ENCODE results near the gene EHF. TPM values are rescaled to one million over a fixed set of nuclear protein-coding genes. Genes with fewer than 3 reads are reported as not detected.

Gene EHF
- total and polyA plus RNA-seq, 2 of the 13 experiments (the other 11 are each of a cell fraction or from before 2014, with no cell fraction given), result 0.04 to 0.46 TPM

DNA sequence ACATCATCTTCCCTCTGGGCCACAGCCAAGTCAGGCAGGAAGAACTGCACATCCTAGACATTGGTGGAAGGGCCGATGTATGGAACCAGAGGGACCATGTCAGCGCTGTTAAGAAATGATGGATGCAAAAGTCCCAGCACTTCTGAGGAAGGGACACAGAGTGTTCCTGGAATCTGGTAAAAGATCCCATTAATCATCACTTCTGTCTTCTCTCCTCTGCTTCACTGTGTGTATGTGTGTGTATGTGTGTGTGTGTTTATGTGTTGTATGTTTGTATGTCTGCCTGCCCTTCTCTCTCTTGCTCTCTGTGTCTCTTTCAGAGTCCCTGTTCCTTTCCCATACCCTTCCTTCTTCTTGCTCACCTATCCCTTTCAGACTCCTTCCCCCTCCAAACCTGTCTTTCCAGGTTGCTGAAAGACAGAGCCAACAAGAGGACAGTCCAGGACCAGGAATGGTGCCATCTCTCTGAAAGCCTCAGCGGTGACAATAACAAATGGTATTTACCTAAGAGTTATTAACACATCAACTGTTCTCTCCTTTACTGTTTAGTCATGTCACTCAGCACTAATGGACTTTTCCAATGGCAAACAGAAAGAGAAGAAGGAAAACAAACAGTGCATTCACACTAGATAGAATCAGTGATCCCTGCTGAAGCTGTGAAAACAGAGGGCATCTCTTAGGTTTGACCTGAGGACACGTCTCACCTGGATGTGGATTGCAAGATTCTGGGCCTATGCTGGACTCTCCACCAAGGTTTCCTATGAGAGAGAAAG lies 47.1 kb downstream of the EHF start (continued):
- TF ChIP-seq FOSL2 (CRISPR knock-in tag; IDR thresholded peaks at IDR 0.05) (peak; percentile 72), SMYD3 (CRISPR knock-in tag; IDR thresholded peaks at IDR 0.05) (peak; percentile 57; the same call in 1 of the 2 replicates), ZBTB7B (CRISPR knock-in tag; IDR thresholded peaks at IDR 0.05) (peak; percentile 35; the same call in 1 of the 2 replicates), PHF20 (CRISPR knock-in tag; IDR thresholded peaks at IDR 0.05) (no peak), BCL6 (CRISPR knock-in tag; IDR thresholded peaks at IDR 0.05) (peak; percentile 88), ETV5 (CRISPR knock-in tag; IDR thresholded peaks at IDR 0.05; ENCODE audit: borderline replicate concordance) (peak; percentile 51; the same call in 1 of the 2 replicates), FOXO1 (CRISPR knock-in tag; IDR thresholded peaks at IDR 0.05) (peak; percentile 88), MAFK (conservative IDR thresholded peaks at IDR 0.05 in 1 of 2, IDR thresholded peaks at IDR 0.05 in 1 of 2; ENCODE audit: low read length in 2 of 2) (no peak), ARNT (IDR thresholded peaks at IDR 0.05) (no peak), BHLHE40 (IDR thresholded peaks at IDR 0.05; ENCODE audit: low read length) (no peak), GZF1 (CRISPR knock-in tag; IDR thresholded peaks at IDR 0.05) (no peak), IRF2 (CRISPR knock-in tag; IDR thresholded peaks at IDR 0.05) (peak; percentile 82), SMARCE1 (IDR thresholded peaks at IDR 0.05; ENCODE audit: borderline replicate concordance) (no peak), HMG20A (CRISPR knock-in tag; IDR thresholded peaks at IDR 0.05; ENCODE audit: borderline replicate concordance) (peak; percentile 94; the same call in 1 of the 2 replicates), MATR3 (CRISPR knock-in tag; IDR thresholded peaks at IDR 0.05) (no peak), YEATS2 (CRISPR knock-in tag; IDR thresholded peaks at IDR 0.05; ENCODE audit: borderline replicate concordance) (peak; percentile 54; the same call in 1 of the 2 replicates), ZNF660 (CRISPR knock-in tag; IDR thresholded peaks at IDR 0.05; ENCODE audit: borderline replicate concordance, low read depth) (no peak), STAG1 (CRISPR knock-in tag; IDR thresholded peaks at IDR 0.05) (no peak), ZKSCAN8 (CRISPR knock-in tag; IDR thresholded peaks at IDR 0.05; ENCODE audit: borderline replicate concordance) (peak; percentile 84; the same call in 1 of the 2 replicates), FOXK2 (IDR thresholded peaks at IDR 0.05) (no peak; the same call in 1 of the 2 replicates), FLYWCH1 (CRISPR knock-in tag; IDR thresholded peaks at IDR 0.05) (no peak)
- TF ChIP-seq, protein P1, sequence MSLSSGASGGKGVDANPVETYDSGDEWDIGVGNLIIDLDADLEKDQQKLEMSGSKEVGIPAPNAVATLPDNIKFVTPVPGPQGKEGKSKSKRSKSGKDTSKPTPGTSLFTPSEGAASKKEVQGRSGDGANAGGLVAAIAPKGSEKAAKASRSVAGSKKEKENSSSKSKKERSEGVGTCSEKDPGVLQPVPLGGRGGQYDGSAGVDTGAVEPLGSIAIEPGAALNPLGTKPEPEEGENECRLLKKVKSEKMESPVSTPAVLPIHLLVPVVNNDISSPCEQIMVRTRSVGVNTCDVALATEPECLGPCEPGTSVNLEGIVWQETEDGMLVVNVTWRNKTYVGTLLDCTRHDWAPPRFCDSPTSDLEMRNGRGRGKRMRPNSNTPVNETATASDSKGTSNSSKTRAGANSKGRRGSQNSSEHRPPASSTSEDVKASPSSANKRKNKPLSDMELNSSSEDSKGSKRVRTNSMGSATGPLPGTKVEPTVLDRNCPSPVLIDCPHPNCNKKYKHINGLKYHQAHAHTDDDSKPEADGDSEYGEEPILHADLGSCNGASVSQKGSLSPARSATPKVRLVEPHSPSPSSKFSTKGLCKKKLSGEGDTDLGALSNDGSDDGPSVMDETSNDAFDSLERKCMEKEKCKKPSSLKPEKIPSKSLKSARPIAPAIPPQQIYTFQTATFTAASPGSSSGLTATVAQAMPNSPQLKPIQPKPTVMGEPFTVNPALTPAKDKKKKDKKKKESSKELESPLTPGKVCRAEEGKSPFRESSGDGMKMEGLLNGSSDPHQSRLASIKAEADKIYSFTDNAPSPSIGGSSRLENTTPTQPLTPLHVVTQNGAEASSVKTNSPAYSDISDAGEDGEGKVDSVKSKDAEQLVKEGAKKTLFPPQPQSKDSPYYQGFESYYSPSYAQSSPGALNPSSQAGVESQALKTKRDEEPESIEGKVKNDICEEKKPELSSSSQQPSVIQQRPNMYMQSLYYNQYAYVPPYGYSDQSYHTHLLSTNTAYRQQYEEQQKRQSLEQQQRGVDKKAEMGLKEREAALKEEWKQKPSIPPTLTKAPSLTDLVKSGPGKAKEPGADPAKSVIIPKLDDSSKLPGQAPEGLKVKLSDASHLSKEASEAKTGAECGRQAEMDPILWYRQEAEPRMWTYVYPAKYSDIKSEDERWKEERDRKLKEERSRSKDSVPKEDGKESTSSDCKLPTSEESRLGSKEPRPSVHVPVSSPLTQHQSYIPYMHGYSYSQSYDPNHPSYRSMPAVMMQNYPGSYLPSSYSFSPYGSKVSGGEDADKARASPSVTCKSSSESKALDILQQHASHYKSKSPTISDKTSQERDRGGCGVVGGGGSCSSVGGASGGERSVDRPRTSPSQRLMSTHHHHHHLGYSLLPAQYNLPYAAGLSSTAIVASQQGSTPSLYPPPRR (CRISPR knock-in tag; IDR thresholded peaks at IDR 0.05; ENCODE audit: borderline replicate concordance), result peak; percentile 99
- TF ChIP-seq, protein P2, sequence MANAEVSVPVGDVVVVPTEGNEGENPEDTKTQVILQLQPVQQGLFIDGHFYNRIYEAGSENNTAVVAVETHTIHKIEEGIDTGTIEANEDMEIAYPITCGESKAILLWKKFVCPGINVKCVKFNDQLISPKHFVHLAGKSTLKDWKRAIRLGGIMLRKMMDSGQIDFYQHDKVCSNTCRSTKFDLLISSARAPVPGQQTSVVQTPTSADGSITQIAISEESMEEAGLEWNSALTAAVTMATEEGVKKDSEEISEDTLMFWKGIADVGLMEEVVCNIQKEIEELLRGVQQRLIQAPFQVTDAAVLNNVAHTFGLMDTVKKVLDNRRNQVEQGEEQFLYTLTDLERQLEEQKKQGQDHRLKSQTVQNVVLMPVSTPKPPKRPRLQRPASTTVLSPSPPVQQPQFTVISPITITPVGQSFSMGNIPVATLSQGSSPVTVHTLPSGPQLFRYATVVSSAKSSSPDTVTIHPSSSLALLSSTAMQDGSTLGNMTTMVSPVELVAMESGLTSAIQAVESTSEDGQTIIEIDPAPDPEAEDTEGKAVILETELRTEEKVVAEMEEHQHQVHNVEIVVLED (CRISPR knock-in tag; IDR thresholded peaks at IDR 0.05; ENCODE audit: borderline replicate concordance), result no peak
- TF ChIP-seq, protein P3, sequence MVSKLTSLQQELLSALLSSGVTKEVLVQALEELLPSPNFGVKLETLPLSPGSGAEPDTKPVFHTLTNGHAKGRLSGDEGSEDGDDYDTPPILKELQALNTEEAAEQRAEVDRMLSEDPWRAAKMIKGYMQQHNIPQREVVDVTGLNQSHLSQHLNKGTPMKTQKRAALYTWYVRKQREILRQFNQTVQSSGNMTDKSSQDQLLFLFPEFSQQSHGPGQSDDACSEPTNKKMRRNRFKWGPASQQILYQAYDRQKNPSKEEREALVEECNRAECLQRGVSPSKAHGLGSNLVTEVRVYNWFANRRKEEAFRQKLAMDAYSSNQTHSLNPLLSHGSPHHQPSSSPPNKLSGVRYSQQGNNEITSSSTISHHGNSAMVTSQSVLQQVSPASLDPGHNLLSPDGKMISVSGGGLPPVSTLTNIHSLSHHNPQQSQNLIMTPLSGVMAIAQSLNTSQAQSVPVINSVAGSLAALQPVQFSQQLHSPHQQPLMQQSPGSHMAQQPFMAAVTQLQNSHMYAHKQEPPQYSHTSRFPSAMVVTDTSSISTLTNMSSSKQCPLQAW (CRISPR knock-in tag; IDR thresholded peaks at IDR 0.05), result peak; percentile 68; the same call in 1 of the 2 replicates

Data from HepG2 (cell line).